IMR-90 (cell line): ENCODE measurements around the gene HPS4. TPM values are rescaled to one million over a fixed set of nuclear protein-coding genes. Genes with fewer than 3 reads are reported as not detected.

ENCODE experiments used
- ATAC-seq: fragments of 200-7000 bp; cut with Tn5 transposase; 2 replicates; pipeline ENCODE4 v1.9.1; 2020; ENCODE audit warnings: low read depth, mild to moderate bottlenecking, moderate library complexity
- BruUV-seq: library from RNA; stranded (reverse); fragments of 400-500 nt; replicated peaks from 2 replicates; lab custom pipeline; 2021; lab: Mats Ljungman, UMichigan
- CTCF ChIA-PET: fragments of 300-600 bp; formaldehyde crosslinking; extraction: SDS; loops from one replicate; lab custom pipeline; 2021; ENCODE audit warnings: antibody characterized with exemption; lab: Yijun Ruan, JAX
- POLR2A ChIA-PET: fragments of 300-600 bp; sonication (Branson Sonifier 250); formaldehyde crosslinking; loops from one replicate; lab custom pipeline; 2022; ENCODE audit warnings: antibody characterized with exemption; ENCODE audit not compliant: unreplicated experiment; lab: Charles Lee
- DNase-seq: peaks from one replicate; pipeline ENCODE4 v3.0.0; 2013
- H2AFZ ChIP-seq: replicated peaks from 2 replicates; pipeline ENCODE3; 2013; ENCODE audit warnings: low read length, mild to moderate bottlenecking; ENCODE audit not compliant: poor library complexity
- H2AK5ac ChIP-seq: 2 replicates; pipeline ENCODE4 v1.6.1; 2013; ENCODE audit warnings: low read depth, low read length, inconsistent platforms
- H2AK9ac ChIP-seq: replicated peaks from 2 replicates; pipeline ENCODE3; 2013; ENCODE audit warnings: mild to moderate bottlenecking, low read depth, low read length, moderate library complexity; ENCODE audit not compliant: poor library complexity
- H2BK120ac ChIP-seq: 2 replicates; pipeline ENCODE4 v1.6.1; 2013; ENCODE audit warnings: low read depth, low read length, inconsistent platforms
- H2BK15ac ChIP-seq: 3 replicates; pipeline ENCODE4 v1.6.1; 2013; ENCODE audit warnings: low read depth, low read length, inconsistent platforms
- H2BK20ac ChIP-seq: 2 replicates; pipeline ENCODE4 v1.6.1; 2013; ENCODE audit warnings: low read depth, mild to moderate bottlenecking, inconsistent platforms, low read length, moderate library complexity
- H2BK5ac ChIP-seq: 2 replicates; pipeline ENCODE4 v1.6.1; 2013; ENCODE audit warnings: mild to moderate bottlenecking, low read depth, low read length, inconsistent platforms; ENCODE audit not compliant: poor library complexity, severe bottlenecking
- H3K14ac ChIP-seq: replicated peaks from 2 replicates; pipeline ENCODE4 v1.6.1; 2013; ENCODE audit warnings: low read depth, low read length, inconsistent platforms
- H3K18ac ChIP-seq: 2 replicates; pipeline ENCODE4 v1.6.1; 2013; ENCODE audit warnings: low read depth, low read length, control low read depth
- H3K23ac ChIP-seq: 2 replicates; pipeline ENCODE4 v1.6.1; 2013; ENCODE audit warnings: low read depth, low read length, inconsistent platforms
- H3K27ac ChIP-seq: 2 replicates; pipeline ENCODE4 v1.5.1; 2013; ENCODE audit warnings: mild to moderate bottlenecking, control low read depth, low read length; ENCODE audit not compliant: insufficient read depth
- H3K27me3 ChIP-seq: 2 replicates; pipeline ENCODE4 v1.6.1; 2013; ENCODE audit warnings: low read length; ENCODE audit not compliant: control insufficient read depth, insufficient read depth
- H3K36me3 ChIP-seq: 2 replicates; pipeline ENCODE4 v1.6.1; 2013; ENCODE audit warnings: low read length, mixed read lengths; ENCODE audit not compliant: control insufficient read depth, insufficient read depth
- H3K4ac ChIP-seq: 2 replicates; pipeline ENCODE4 v1.6.1; 2013; ENCODE audit warnings: low read depth, low read length, inconsistent platforms
- H3K4me1 ChIP-seq: 2 replicates; pipeline ENCODE4 v1.6.1; 2013; ENCODE audit warnings: low read length, mixed read lengths; ENCODE audit not compliant: control insufficient read depth, insufficient read depth
- H3K4me2 ChIP-seq: 2 replicates; pipeline ENCODE4 v1.6.1; 2013; ENCODE audit warnings: low read depth, mild to moderate bottlenecking, control low read depth, low read length, moderate library complexity
- H3K4me3 ChIP-seq: 2 replicates; pipeline ENCODE4 v1.5.1; 2013; ENCODE audit warnings: low read depth, mild to moderate bottlenecking, control low read depth, low read length, moderate library complexity; ENCODE audit not compliant: insufficient read depth
- H3K56ac ChIP-seq: 2 replicates; pipeline ENCODE4 v1.6.1; 2013; ENCODE audit warnings: low read length, inconsistent platforms; ENCODE audit not compliant: insufficient read depth; ENCODE audit errors: extremely low read depth
- H3K79me1 ChIP-seq, 2 experiments: 2 replicates each; pipeline ENCODE4 v1.6.1; 2013; ENCODE audit warnings: low read length in 2 of 2, inconsistent platforms in 1 of 2, low read depth in 1 of 2
- H3K9ac ChIP-seq: 2 replicates; pipeline ENCODE4 v1.6.1; 2013; ENCODE audit warnings: low read depth, low read length, control low read depth
- H3K9me1 ChIP-seq: 2 replicates; pipeline ENCODE4 v1.6.1; 2013; ENCODE audit warnings: low read length, inconsistent platforms; ENCODE audit not compliant: insufficient read depth
- H3K9me3 ChIP-seq: 2 replicates; pipeline ENCODE4 v1.6.1; 2013; ENCODE audit warnings: low read length; ENCODE audit not compliant: control insufficient read depth, insufficient read depth
- H4K20me1 ChIP-seq: 2 replicates; pipeline ENCODE4 v1.6.1; 2013; ENCODE audit warnings: low read length, inconsistent platforms; ENCODE audit not compliant: insufficient read depth
- H4K5ac ChIP-seq: 2 replicates; pipeline ENCODE4 v1.6.1; 2013; ENCODE audit warnings: mild to moderate bottlenecking, low read depth, low read length, control low read depth
- H4K8ac ChIP-seq, 2 experiments: 2 replicates each; pipeline ENCODE4 v1.6.1; 2013; ENCODE audit warnings: low read depth in 2 of 2, low read length in 2 of 2, control low read depth in 1 of 2, inconsistent platforms in 1 of 2
- H4K91ac ChIP-seq: 2 replicates; pipeline ENCODE4 v1.6.1; 2013; ENCODE audit warnings: low read depth, low read length, inconsistent platforms; ENCODE audit not compliant: insufficient read depth
- BHLHE40 ChIP-seq: fragments of 150-350 bp; IDR thresholded peaks from 2 replicates; pipeline ENCODE4 v1.6.1; 2016; ENCODE audit warnings: mild to moderate bottlenecking, low read depth, low read length
- CEBPB ChIP-seq: IDR thresholded peaks from 2 replicates; pipeline ENCODE4 v1.6.1; 2012; ENCODE audit warnings: low read depth, low read length, improper control_type of control experiment
- CHD1 ChIP-seq: IDR thresholded peaks from 2 replicates; pipeline ENCODE4 v1.6.1; 2012; ENCODE audit warnings: low read depth, low read length, improper control_type of control experiment
- FOS ChIP-seq: fragments of 150-350 bp; IDR thresholded peaks from 2 replicates; pipeline ENCODE4 v1.6.1; 2016; ENCODE audit warnings: low read depth, low read length
- MXI1 ChIP-seq: IDR thresholded peaks from 2 replicates; pipeline ENCODE4 v1.6.1; 2012; ENCODE audit warnings: low read depth, mild to moderate bottlenecking, low read length, moderate library complexity, borderline replicate concordance
- NFE2L2 ChIP-seq: fragments of 150-350 bp; IDR thresholded peaks from 2 replicates; pipeline ENCODE4 v1.6.1; 2016; ENCODE audit warnings: low read depth, mild to moderate bottlenecking, low read length
- RAD21 ChIP-seq: IDR thresholded peaks from 2 replicates; pipeline ENCODE4 v1.6.1; 2012; ENCODE audit warnings: low read length, improper control_type of control experiment
- RCOR1 ChIP-seq: IDR thresholded peaks from 2 replicates; pipeline ENCODE4 v1.6.1; 2012; ENCODE audit warnings: mild to moderate bottlenecking, low read length, improper control_type of control experiment; ENCODE audit not compliant: insufficient replicate concordance
- RFX5 ChIP-seq: IDR thresholded peaks from 2 replicates; pipeline ENCODE4 v1.8.0; 2012; ENCODE audit warnings: low read depth, mild to moderate bottlenecking, low read length, moderate library complexity
- SMC3 ChIP-seq: fragments of 150-350 bp; IDR thresholded peaks from 2 replicates; pipeline ENCODE4 v1.6.1; 2016; ENCODE audit warnings: low read depth, mild to moderate bottlenecking, antibody characterized with exemption, low read length, moderate library complexity
- WGBS, 2 experiments: methylation state at CpG; one replicate each; pipeline versions ENCODE4 v1.1.5 to v1.1.7; 2013; ENCODE audit warnings: missing lambda C conversion rate in 2 of 2; ENCODE audit not compliant: insufficient read length in 1 of 2; ENCODE audit errors: extremely low coverage in 2 of 2; 5-methylcytosine and 5-hydroxymethylcytosine counted together
- dilution Hi-C: fragments of 300-500 bp; cut with HindIII; formaldehyde crosslinking; loops from one replicate; pipeline ENCODE4 v1.14.3; 2018; ENCODE audit warnings: low sequenced_read_pairs; ENCODE audit not compliant: unreplicated experiment
- in situ Hi-C: fragments of 300-500 bp; cut with MboI; formaldehyde crosslinking; loops from 3 replicates; pipeline ENCODE4 v1.14.3; 2019; ENCODE audit warnings: low sequenced_read_pairs, inconsistent platforms, mixed read lengths
- intact Hi-C: fragments of 100-400 bp; cut with micrococcal nuclease; formaldehyde crosslinking; loops from 2 replicates; pipeline ENCODE4 v1.10.0; 2022
- polyA plus RNA-seq, 3 experiments: library from polyadenylated mRNA; depleted of rRNA; stranded (reverse); fragments of >200 nt; gene quantifications; 2 replicates each; pipeline ENCODE4 v1.2.3, GENCODE V29; 2012; ENCODE audit warnings: low replicate concordance in 1 of 3
- total RNA-seq: library from RNA; depleted of rRNA; stranded (reverse); fragments of >200 nt; gene quantifications from 2 replicates; pipeline ENCODE4 v1.2.3, GENCODE V29; 2012
- TF ChIP-seq, protein P1 (sequence below): fragments of 150-350 bp; IDR thresholded peaks from 2 replicates; pipeline ENCODE4 v1.6.1; 2016; ENCODE audit warnings: low read depth, mild to moderate bottlenecking, low read length, moderate library complexity, borderline replicate concordance
- TF ChIP-seq, protein P2 (sequence below): conservative IDR thresholded peaks from 2 replicates; pipeline ENCODE4 v1.5.1; 2012; ENCODE audit warnings: mild to moderate bottlenecking, low read depth, low read length, improper control_type of control experiment
- TF ChIP-seq, protein P3 (sequence below): fragments of 150-350 bp; IDR thresholded peaks from 2 replicates; pipeline ENCODE4 v1.6.1; 2017; ENCODE audit warnings: mild to moderate bottlenecking, antibody characterized with exemption, low read length, low read depth

Gene HPS4
- total and polyA plus RNA-seq, 2 of the 4 experiments (the other 2 are of a cell fraction) = 15.8 to 19.0 TPM

DNA sequence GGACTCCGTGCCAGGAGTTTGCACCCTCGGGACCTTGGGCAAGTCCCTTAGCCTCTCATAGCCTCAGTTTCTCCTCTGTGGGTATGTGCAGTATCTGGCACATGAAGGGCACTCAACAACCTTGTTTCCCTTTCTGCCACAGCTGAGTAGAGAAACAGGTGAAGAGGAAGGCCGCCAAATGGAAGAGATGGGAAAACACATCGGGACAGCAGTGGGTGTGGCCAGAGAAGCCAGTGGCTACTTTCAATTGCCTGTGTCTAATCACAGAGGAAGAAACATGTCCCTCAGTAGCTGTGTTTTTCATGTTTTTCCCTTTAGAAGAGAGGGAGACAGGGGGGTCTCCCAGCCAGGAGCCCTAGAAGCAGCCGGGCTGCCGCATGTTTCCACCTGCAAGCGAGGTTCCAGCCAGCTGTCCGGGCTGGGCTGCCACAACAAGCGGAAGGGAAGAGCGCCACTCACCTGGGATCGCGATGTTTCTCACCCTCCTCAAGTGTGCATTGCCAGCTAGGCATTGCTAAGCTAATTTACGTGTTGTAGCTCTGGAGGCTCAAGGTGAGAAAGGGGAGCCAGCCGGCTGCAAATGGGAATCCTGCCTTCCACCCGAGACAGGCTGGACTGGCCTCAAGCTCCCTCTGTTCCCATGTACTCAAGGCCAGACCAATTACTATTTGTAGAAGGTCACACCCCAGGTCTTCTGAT is 37.9 kb downstream of the HPS4 start:
- no peak overlapping the region for H2AK5ac ChIP-seq
- no TSS peak for BruUV-seq
- no peak overlapping the region for H3K9ac ChIP-seq
- ChIA-PET CTCF (no interaction called here), POLR2A (no interaction called here)
- H3K9me1 ChIP-seq = no peaks in the 10 kb centered on the region
- DNase-seq (no peak), ATAC-seq (no peak)
- TF ChIP-seq, protein P1, sequence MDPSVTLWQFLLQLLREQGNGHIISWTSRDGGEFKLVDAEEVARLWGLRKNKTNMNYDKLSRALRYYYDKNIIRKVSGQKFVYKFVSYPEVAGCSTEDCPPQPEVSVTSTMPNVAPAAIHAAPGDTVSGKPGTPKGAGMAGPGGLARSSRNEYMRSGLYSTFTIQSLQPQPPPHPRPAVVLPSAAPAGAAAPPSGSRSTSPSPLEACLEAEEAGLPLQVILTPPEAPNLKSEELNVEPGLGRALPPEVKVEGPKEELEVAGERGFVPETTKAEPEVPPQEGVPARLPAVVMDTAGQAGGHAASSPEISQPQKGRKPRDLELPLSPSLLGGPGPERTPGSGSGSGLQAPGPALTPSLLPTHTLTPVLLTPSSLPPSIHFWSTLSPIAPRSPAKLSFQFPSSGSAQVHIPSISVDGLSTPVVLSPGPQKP = no peak
- TF ChIP-seq SMC3 = no peak
- TF ChIP-seq BHLHE40 = no peak
- TF ChIP-seq, protein P2, sequence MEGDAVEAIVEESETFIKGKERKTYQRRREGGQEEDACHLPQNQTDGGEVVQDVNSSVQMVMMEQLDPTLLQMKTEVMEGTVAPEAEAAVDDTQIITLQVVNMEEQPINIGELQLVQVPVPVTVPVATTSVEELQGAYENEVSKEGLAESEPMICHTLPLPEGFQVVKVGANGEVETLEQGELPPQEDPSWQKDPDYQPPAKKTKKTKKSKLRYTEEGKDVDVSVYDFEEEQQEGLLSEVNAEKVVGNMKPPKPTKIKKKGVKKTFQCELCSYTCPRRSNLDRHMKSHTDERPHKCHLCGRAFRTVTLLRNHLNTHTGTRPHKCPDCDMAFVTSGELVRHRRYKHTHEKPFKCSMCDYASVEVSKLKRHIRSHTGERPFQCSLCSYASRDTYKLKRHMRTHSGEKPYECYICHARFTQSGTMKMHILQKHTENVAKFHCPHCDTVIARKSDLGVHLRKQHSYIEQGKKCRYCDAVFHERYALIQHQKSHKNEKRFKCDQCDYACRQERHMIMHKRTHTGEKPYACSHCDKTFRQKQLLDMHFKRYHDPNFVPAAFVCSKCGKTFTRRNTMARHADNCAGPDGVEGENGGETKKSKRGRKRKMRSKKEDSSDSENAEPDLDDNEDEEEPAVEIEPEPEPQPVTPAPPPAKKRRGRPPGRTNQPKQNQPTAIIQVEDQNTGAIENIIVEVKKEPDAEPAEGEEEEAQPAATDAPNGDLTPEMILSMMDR = no peak
- TF ChIP-seq CEBPB = no peak
- TF ChIP-seq CHD1 = no peak
- no peak for TF ChIP-seq FOS
- no peak for TF ChIP-seq RAD21
- TF ChIP-seq NFE2L2 = no peak
- no peak for TF ChIP-seq RFX5
- TF ChIP-seq, protein P3, sequence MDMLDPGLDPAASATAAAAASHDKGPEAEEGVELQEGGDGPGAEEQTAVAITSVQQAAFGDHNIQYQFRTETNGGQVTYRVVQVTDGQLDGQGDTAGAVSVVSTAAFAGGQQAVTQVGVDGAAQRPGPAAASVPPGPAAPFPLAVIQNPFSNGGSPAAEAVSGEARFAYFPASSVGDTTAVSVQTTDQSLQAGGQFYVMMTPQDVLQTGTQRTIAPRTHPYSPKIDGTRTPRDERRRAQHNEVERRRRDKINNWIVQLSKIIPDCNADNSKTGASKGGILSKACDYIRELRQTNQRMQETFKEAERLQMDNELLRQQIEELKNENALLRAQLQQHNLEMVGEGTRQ = no peak
- TF ChIP-seq RCOR1 = no peak
- TF ChIP-seq MXI1 = no peak
- no peak overlapping the region for H2AFZ ChIP-seq
- intact Hi-C loops = no loop called here
- no peak overlapping the region for H3K4ac ChIP-seq
- no peak overlapping the region for H3K18ac ChIP-seq
- no peaks in the 10 kb centered on the region; the same call in 1 of the 2 replicates for H3K4me1 ChIP-seq
- no peak overlapping the region for H3K4me3 ChIP-seq
- H3K56ac ChIP-seq = no peak overlapping the region
- no peak overlapping the region for H2BK5ac ChIP-seq
- 73% methylated on average over 8 of the region's 15 CpGs; no CpG with 5 or more reads in 1 of the 2 experiments for WGBS, 2 experiments
- no peak overlapping the region for H4K8ac ChIP-seq
- H3K36me3 ChIP-seq = peaks cover 2% of the 10 kb centered on the region; the same call in 1 of the 2 replicates
- H2BK20ac ChIP-seq = no peak overlapping the region
- no peak overlapping the region for H3K4me2 ChIP-seq
- H4K91ac ChIP-seq = no peak overlapping the region
- no peak overlapping the region for H2BK120ac ChIP-seq
- in situ Hi-C loops = no loop called here
- no peak overlapping the region for H3K27ac ChIP-seq
- dilution Hi-C loops = no loop called here
- H2BK15ac ChIP-seq = no peak overlapping the region
- H3K23ac ChIP-seq = no peak overlapping the region
- no peaks in the 10 kb centered on the region for H3K27me3 ChIP-seq
- H3K14ac ChIP-seq = no peak overlapping the region
- H4K5ac ChIP-seq = no peak overlapping the region
- no peaks in the 10 kb centered on the region for H3K9me3 ChIP-seq
- H3K79me1 ChIP-seq = no peaks in the 10 kb centered on the region
- H2AK9ac ChIP-seq = no peak overlapping the region
- H4K20me1 ChIP-seq = no peaks in the 10 kb centered on the region
